ENCODE results near the gene PRKCE. TPM values are rescaled to one million over a fixed set of nuclear protein-coding genes. Genes with fewer than 3 reads are reported as not detected.
"Not testable (repeated sequence)": the region's sequence is repeated elsewhere in the genome, so short reads cannot be mapped to it uniquely, and the experiment has no call there.

PRKCE gene
- total RNA-seq, 1 donor from 2014 or later = 11.7 TPM

- peaks cover 3% of the 10 kb centered on the region for H3K27me3 Mint-ChIP-seq (ENCODE audit: insufficient read depth)
- intact Hi-C loops (cut with micrococcal nuclease) = no loop called here
- H3K9me3 Mint-ChIP-seq = no peaks in the 10 kb centered on the region
- H3K4me1 Mint-ChIP-seq (ENCODE audit: low read depth) = no peaks in the 10 kb centered on the region
- DNase-seq (ENCODE audit: low spot score) = no peak
- no peak overlapping the region for H3K4me3 Mint-ChIP-seq
- no peaks in the 10 kb centered on the region for H3K36me3 Mint-ChIP-seq (ENCODE audit: low read depth)
- H3K27ac Mint-ChIP-seq = no peak overlapping the region
Measured at GRCh38 chr2:45904946-45905631, 253.6 kb downstream of the PRKCE start.

GRCh38 chr2:45905632-45905958 is 254.1 kb downstream of the PRKCE start:
- intact Hi-C loops (cut with micrococcal nuclease) = no loop called here
- no peak for DNase-seq (ENCODE audit: low spot score)
- Mint-ChIP-seq H3K27me3 (ENCODE audit: insufficient read depth) (peaks cover 3% of the 10 kb centered on the region), H3K9me3 (no peaks in the 10 kb centered on the region), H3K4me1 (ENCODE audit: low read depth) (no peaks in the 10 kb centered on the region), H3K36me3 (ENCODE audit: low read depth) (no peaks in the 10 kb centered on the region), H3K27ac (no peak overlapping the region), H3K4me3 (no peak overlapping the region)

- DNase-seq (ENCODE audit: low spot score) = no peak
- no peaks in the 10 kb centered on the region for H3K27me3 Mint-ChIP-seq (ENCODE audit: insufficient read depth)
- intact Hi-C loops (cut with micrococcal nuclease) = no loop called here
- H3K27ac Mint-ChIP-seq = no peak overlapping the region
- no peaks in the 10 kb centered on the region for H3K9me3 Mint-ChIP-seq
- no peaks in the 10 kb centered on the region for H3K4me1 Mint-ChIP-seq (ENCODE audit: low read depth)
- H3K4me3 Mint-ChIP-seq = no peak overlapping the region
- no peaks in the 10 kb centered on the region for H3K36me3 Mint-ChIP-seq (ENCODE audit: low read depth)
Measured at GRCh38 chr2:45907592-45907991, 256.1 kb downstream of the PRKCE start.

- H3K4me1 Mint-ChIP-seq (ENCODE audit: low read depth) = no peaks in the 10 kb centered on the region
- no peak overlapping the region for H3K4me3 Mint-ChIP-seq
- no peak for DNase-seq (ENCODE audit: low spot score)
- intact Hi-C loops (cut with micrococcal nuclease) = no loop called here
- H3K36me3 Mint-ChIP-seq (ENCODE audit: low read depth) = no peaks in the 10 kb centered on the region
- no peaks in the 10 kb centered on the region for H3K27me3 Mint-ChIP-seq (ENCODE audit: insufficient read depth)
- H3K27ac Mint-ChIP-seq = no peak overlapping the region
- no peaks in the 10 kb centered on the region for H3K9me3 Mint-ChIP-seq
Measured at GRCh38 chr2:45908316-45909170, 257.1 kb downstream of the PRKCE start.

GRCh38 chr2:45909171-45909565 is 257.7 kb downstream of the PRKCE start:
- H3K4me1 Mint-ChIP-seq (ENCODE audit: low read depth) = no peaks in the 10 kb centered on the region
- no peak for DNase-seq (ENCODE audit: low spot score)
- no peaks in the 10 kb centered on the region for H3K36me3 Mint-ChIP-seq (ENCODE audit: low read depth)
- no peak overlapping the region for H3K27ac Mint-ChIP-seq
- H3K27me3 Mint-ChIP-seq (ENCODE audit: insufficient read depth) = no peaks in the 10 kb centered on the region
- H3K4me3 Mint-ChIP-seq = no peak overlapping the region
- intact Hi-C loops (cut with micrococcal nuclease) = no loop called here
- no peaks in the 10 kb centered on the region for H3K9me3 Mint-ChIP-seq

GRCh38 chr2:45909677-45910191 is 258.3 kb downstream of the PRKCE start:
- DNase-seq (ENCODE audit: low spot score) = no peak
- H3K9me3 Mint-ChIP-seq = no peaks in the 10 kb centered on the region
- no peak overlapping the region for H3K4me3 Mint-ChIP-seq
- intact Hi-C loops (cut with micrococcal nuclease) = no loop called here
- no peaks in the 10 kb centered on the region for H3K4me1 Mint-ChIP-seq (ENCODE audit: low read depth)
- H3K27me3 Mint-ChIP-seq (ENCODE audit: insufficient read depth) = no peaks in the 10 kb centered on the region
- no peaks in the 10 kb centered on the region for H3K36me3 Mint-ChIP-seq (ENCODE audit: low read depth)
- H3K27ac Mint-ChIP-seq = no peak overlapping the region

- no peak for DNase-seq (ENCODE audit: low spot score)
Measured at GRCh38 chr2:45910473-45911060, 259.1 kb downstream of the PRKCE start.

GRCh38 chr2:45911538-45911937 is 260.1 kb downstream of the PRKCE start:
- Mint-ChIP-seq H3K27ac (no peak overlapping the region), H3K36me3 (ENCODE audit: low read depth) (no peaks in the 10 kb centered on the region), H3K4me3 (no peak overlapping the region), H3K9me3 (no peaks in the 10 kb centered on the region), H3K4me1 (ENCODE audit: low read depth) (no peaks in the 10 kb centered on the region), H3K27me3 (ENCODE audit: insufficient read depth) (no peaks in the 10 kb centered on the region)
- no peak for DNase-seq (ENCODE audit: low spot score)
- intact Hi-C loops (cut with micrococcal nuclease) = no loop called here

More at GRCh38 chr2:45910473-45911060, 259.1 kb downstream of the PRKCE start:
- Mint-ChIP-seq H3K27ac (no peak overlapping the region), H3K27me3 (ENCODE audit: insufficient read depth) (no peaks in the 10 kb centered on the region), H3K9me3 (no peaks in the 10 kb centered on the region), H3K36me3 (ENCODE audit: low read depth) (no peaks in the 10 kb centered on the region), H3K4me3 (no peak overlapping the region), H3K4me1 (ENCODE audit: low read depth) (no peaks in the 10 kb centered on the region)
- intact Hi-C loops (cut with micrococcal nuclease) = no loop called here

GRCh38 chr2:45912109-45912508 is 260.6 kb downstream of the PRKCE start:
- intact Hi-C loops (cut with micrococcal nuclease) = no loop called here
- no peaks in the 10 kb centered on the region for H3K4me1 Mint-ChIP-seq (ENCODE audit: low read depth)
- H3K27ac Mint-ChIP-seq = no peak overlapping the region
- H3K9me3 Mint-ChIP-seq = no peaks in the 10 kb centered on the region
- no peaks in the 10 kb centered on the region for H3K27me3 Mint-ChIP-seq (ENCODE audit: insufficient read depth)
- DNase-seq (ENCODE audit: low spot score) = no peak
- no peaks in the 10 kb centered on the region for H3K36me3 Mint-ChIP-seq (ENCODE audit: low read depth)
- H3K4me3 Mint-ChIP-seq = no peak overlapping the region

- no peak overlapping the region for H3K4me3 Mint-ChIP-seq
- DNase-seq (ENCODE audit: low spot score) = no peak
- H3K27ac Mint-ChIP-seq = no peak overlapping the region
- intact Hi-C loops (cut with micrococcal nuclease) = no loop called here
- H3K4me1 Mint-ChIP-seq (ENCODE audit: low read depth) = no peaks in the 10 kb centered on the region
- no peaks in the 10 kb centered on the region for H3K36me3 Mint-ChIP-seq (ENCODE audit: low read depth)
- no peaks in the 10 kb centered on the region for H3K27me3 Mint-ChIP-seq (ENCODE audit: insufficient read depth)
- no peaks in the 10 kb centered on the region for H3K9me3 Mint-ChIP-seq
Measured at GRCh38 chr2:45913539-45913938, 262.1 kb downstream of the PRKCE start.

GRCh38 chr2:45915523-45915922 is 264.0 kb downstream of the PRKCE start:
- no peaks in the 10 kb centered on the region for H3K9me3 Mint-ChIP-seq
- H3K4me1 Mint-ChIP-seq (ENCODE audit: low read depth) = peaks cover 12% of the 10 kb centered on the region
- no peak overlapping the region for H3K4me3 Mint-ChIP-seq
- intact Hi-C loops (cut with micrococcal nuclease) = no loop called here
- no peaks in the 10 kb centered on the region for H3K36me3 Mint-ChIP-seq (ENCODE audit: low read depth)
- no peak overlapping the region for H3K27ac Mint-ChIP-seq
- no peaks in the 10 kb centered on the region for H3K27me3 Mint-ChIP-seq (ENCODE audit: insufficient read depth)
- DNase-seq (ENCODE audit: low spot score) = no peak

GRCh38 chr2:45917561-45918176 is 266.2 kb downstream of the PRKCE start:
- H3K27me3 Mint-ChIP-seq (ENCODE audit: insufficient read depth); H3K36me3 Mint-ChIP-seq (ENCODE audit: low read depth); DNase-seq (ENCODE audit: low spot score); H3K27ac Mint-ChIP-seq; intact Hi-C loops (cut with micrococcal nuclease); H3K9me3 Mint-ChIP-seq; H3K4me3 Mint-ChIP-seq: not testable (repeated sequence)
- peaks cover 12% of the 10 kb centered on the region for H3K4me1 Mint-ChIP-seq (ENCODE audit: low read depth)

All from activated T-helper 1 cell treated with anti-CD3 and anti-CD28 coated beads, Interleukin-12 subunit alpha, Interleukin-12 subunit beta, Interleukin-2, Interleukin-4 antibody, amounts not matched to agents 30 ng/mL and 10 ng/mL and 1 ng/mL, durations not matched to agents 14 hours and 24 hours and 36 hours (primary cell).